ENCODE measurements around the gene RRP9. TPM values are rescaled to one million over a fixed set of nuclear protein-coding genes. Genes with fewer than 3 reads are reported as not detected.

The RRP9 gene
- total and polyA plus RNA-seq, 12 donors: 8.5 to 30.2 (median 10.1) TPM

GRCh38 chr3:51937014-51937413 is 4.7 kb downstream of the RRP9 start:
- H3K4me3 ChIP-seq: no peak overlapping the region
- ATAC-seq: no peak
- H3K9me3 ChIP-seq: no peaks in the 10 kb centered on the region
- WGBS, 2 donors: 86 to 87% methylated on average over 9 of the region's 9 CpGs
- TF ChIP-seq, protein P1, sequence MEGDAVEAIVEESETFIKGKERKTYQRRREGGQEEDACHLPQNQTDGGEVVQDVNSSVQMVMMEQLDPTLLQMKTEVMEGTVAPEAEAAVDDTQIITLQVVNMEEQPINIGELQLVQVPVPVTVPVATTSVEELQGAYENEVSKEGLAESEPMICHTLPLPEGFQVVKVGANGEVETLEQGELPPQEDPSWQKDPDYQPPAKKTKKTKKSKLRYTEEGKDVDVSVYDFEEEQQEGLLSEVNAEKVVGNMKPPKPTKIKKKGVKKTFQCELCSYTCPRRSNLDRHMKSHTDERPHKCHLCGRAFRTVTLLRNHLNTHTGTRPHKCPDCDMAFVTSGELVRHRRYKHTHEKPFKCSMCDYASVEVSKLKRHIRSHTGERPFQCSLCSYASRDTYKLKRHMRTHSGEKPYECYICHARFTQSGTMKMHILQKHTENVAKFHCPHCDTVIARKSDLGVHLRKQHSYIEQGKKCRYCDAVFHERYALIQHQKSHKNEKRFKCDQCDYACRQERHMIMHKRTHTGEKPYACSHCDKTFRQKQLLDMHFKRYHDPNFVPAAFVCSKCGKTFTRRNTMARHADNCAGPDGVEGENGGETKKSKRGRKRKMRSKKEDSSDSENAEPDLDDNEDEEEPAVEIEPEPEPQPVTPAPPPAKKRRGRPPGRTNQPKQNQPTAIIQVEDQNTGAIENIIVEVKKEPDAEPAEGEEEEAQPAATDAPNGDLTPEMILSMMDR (IDR thresholded peaks at IDR 0.05): no peak
- H3K27ac ChIP-seq: no peak overlapping the region
- H3K4me1 ChIP-seq: peaks cover 3 to 20% (median 15%) of the 10 kb centered on the region in 9 donors
- H3K36me3 ChIP-seq: peaks cover 0 to 79% (median 36%) of the 10 kb centered on the region in 9 donors
- intact Hi-C loops (cut with DNase I): no loop called here
- no peaks in the 10 kb centered on the region for H3K27me3 ChIP-seq
- no peak for DNase-seq

GRCh38 chr3:51935886-51936755 is 5.6 kb downstream of the RRP9 start:
- Histone ChIP-seq H3K4me3 (no peak overlapping the region), H3K27me3 (no peaks in the 10 kb centered on the region), H3K4me1 (peaks cover 3 to 16% (median 11%) of the 10 kb centered on the region in 9 donors), H3K9me3 (no peaks in the 10 kb centered on the region), H3K36me3 (peaks cover 0 to 83% (median 36%) of the 10 kb centered on the region in 9 donors), H3K27ac (no peak overlapping the region)
- TF ChIP-seq, protein P1 (IDR thresholded peaks at IDR 0.05): no peak
- intact Hi-C loops (cut with DNase I): no loop called here
- WGBS, 2 donors: 96 to 97% methylated on average over 25 of the region's 25 CpGs
- no peak for ATAC-seq
- no peak for DNase-seq

- TF ChIP-seq, protein P1 (IDR thresholded peaks at IDR 0.05): no peak
- WGBS, 2 donors: 93 to 94% methylated on average over 28 of the region's 28 CpGs
- intact Hi-C loops (cut with DNase I): no loop called here
- peaks cover 0 to 7% (median 2%) of the 10 kb centered on the region in 9 donors for H3K4me1 ChIP-seq
- H3K9me3 ChIP-seq: no peaks in the 10 kb centered on the region
- H3K36me3 ChIP-seq: peaks cover 0 to 86% (median 36%) of the 10 kb centered on the region in 9 donors
- ATAC-seq (no peak), DNase-seq (no peak)
- H3K4me3 ChIP-seq: no peak overlapping the region
- no peak overlapping the region for H3K27ac ChIP-seq
- no peaks in the 10 kb centered on the region for H3K27me3 ChIP-seq
These were observed 6.5 kb downstream of the RRP9 start for GRCh38 chr3:51934991-51935885.

DNA sequence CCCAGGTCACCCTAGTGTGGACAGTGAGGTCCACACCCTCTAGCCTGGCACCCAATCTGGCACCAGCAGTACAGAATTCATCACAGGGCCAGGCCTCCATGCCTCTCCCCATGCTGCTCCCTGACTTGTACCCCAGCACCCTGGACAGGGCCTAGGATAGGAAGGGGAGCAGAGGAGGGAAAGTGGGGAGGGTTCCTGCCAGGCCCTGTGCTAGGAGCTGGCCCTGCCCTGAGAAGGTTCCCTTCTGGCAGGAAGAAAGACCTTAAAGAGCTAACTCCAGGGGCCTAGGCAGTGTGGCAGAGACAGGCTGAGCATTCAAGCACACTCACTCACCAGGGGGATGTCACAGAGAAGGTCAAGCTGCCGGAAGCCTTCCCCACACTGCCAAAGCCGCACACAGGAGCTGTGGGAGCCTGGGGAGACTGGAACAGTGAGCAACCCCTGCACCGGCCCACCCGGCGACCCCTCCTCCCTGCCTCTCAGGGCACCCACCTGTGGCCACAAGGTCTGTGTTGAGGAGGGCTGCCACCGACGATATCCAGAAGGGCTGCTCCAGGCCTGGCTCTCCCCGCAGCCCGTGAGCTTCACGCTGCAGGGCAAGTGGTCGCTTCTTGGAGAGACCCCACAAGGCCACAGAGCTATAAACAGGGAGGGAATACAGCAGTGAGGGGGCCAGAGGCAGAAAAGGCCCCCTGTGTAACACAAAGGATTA is 7.4 kb downstream of the RRP9 start:
- Histone ChIP-seq H3K4me1 (no peaks in the 10 kb centered on the region), H3K9me3 (no peaks in the 10 kb centered on the region), H3K4me3 (no peak overlapping the region), H3K27ac (no peak overlapping the region), H3K27me3 (no peaks in the 10 kb centered on the region), H3K36me3 (peaks cover 0 to 77% (median 36%) of the 10 kb centered on the region in 9 donors)
- TF ChIP-seq, protein P1 (IDR thresholded peaks at IDR 0.05): no peak
- intact Hi-C loops (cut with DNase I): no loop called here
- ATAC-seq (no peak), DNase-seq (no peak)
- WGBS, 2 donors: 92 to 94% methylated on average over 11 of the region's 11 CpGs

Measured in heart right ventricle (tissue), 16 donors.